ENCODE measurements around the gene NHLRC1. TPM values are rescaled to one million over a fixed set of nuclear protein-coding genes. Genes with fewer than 3 reads are reported as not detected.
"Not testable (repeated sequence)": the region's sequence is repeated elsewhere in the genome, so short reads cannot be mapped to it uniquely, and the experiment has no call there.

The NHLRC1 gene
- total RNA-seq, result 1.4 and 1.6 TPM in 2 replicates

DNA sequence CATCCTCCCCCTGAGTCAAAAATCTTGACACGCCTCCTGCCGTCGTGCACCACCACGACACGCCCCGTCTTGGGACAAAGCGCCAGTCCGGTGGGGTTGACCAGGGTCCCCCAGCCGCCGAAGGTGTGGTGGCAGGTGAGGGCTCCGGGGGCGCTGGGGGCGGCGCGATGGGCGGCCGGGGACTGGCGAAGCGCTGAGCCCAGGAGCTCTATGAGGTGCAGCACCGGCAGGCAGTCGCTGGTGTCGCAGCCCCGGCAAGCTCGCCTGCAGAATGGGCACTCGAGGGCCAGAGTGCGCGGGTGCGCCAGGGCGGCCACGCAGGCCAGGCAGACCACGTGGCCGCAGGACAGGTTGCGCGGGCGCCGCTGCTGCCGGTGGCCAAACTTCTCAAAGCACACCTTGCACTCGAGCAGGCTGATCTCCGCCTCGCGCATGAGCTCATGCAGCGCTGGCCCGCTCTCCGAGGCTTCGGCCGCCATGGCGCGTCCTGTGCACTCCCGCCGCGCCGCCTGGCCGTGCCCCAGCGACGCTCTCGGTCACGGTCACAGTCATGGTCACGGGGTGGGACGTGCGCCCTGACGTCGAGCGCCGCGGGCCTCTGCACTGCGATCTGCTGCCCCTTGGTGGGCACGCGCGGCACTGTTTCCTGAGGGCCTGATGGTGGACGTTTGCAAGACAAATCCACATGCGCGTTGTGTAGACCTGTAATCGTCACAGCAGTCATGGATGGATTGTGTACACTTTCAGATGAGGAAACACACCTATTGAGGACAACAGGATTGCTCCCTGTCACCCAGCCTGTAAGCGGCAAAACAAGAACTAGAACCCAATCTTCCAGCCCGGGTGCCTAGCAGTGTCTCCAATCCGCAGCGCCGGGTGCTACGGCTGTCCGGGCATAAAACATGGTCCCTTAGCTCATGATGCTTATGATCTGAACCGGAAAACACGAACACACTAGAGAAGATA lies at the start of gene NHLRC1:
Gene NHLRC1 (minus strand): TSS at position 550 of the 966 bp plus-strand sequence. CDS start 71 bp downstream, at position 479.
- DNase-seq, result peak; percentile 96

DNA sequence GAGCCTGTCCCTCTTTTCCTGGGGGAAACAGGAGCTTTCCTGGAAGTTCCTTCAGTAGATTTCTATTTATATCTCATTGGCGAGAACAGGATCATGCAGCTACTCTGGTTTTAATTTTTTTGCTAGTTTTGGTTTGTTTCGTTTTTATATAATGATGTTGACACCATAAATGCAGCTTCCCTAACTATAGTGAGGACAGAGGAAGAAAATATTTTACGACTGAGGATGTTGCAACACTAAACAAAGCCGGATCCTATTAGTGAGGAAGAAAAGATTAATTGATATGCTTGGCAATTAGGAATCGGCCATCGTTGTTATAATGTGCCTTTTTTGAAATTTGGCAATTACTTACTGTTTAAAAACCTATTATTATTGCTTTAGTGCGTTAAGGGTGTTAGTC lies 49.4 kb upstream of the NHLRC1 start:
- no peak for DNase-seq

DNA sequence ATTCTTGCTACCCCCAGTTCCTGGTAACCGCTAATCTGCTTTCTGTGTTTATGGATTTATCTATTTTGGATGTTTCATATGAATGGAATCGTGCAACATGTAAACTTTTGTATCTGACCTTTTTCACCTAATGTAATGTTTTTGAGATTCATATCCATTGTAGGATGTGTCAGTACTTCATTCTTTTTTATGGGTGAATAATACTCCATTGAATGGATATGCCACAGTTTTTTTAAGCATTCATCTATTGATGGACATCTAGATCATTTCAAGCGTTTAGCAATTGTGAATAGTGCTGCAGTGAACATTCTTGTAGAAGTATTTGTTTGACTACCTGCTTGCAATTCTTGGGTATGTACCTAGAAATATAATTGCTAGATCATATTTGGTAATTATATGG lies 45.8 kb upstream of the NHLRC1 start:
- no peak for DNase-seq

DNA sequence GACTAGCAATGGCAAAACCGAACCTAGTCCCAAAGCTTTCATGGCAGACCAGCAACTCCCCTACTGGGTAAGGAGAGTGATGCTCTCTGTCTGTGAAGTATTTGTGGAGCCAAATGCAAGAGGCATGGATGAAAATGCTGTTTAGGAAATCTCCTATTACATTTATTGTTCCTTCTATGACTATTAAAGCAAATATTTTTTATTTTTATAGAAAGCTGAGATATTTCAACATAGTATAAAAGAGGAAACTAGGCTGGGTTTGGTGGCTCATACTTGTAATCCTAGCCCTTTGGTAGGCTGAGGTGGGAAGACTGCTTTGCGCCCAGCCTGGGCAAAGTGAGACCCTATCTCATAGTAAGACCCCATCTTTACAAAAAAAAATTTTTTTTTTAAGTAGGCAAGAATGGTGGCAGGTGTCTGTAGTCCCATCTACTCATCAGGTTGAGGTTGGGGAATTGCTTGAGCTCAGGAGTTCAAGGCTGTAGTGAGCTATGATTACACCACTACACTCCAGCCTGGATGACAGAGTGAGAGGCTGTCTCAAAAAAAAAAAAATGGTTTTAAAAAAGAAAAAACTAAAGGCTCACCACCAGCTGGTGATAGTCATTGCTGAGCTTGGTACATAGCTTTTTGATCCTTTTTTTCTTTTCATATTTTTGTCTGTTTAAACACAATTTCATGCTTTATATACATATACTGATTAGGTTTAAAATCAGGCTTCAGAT lies 44.0 kb upstream of the NHLRC1 start:
- DNase-seq, result no peak

DNA sequence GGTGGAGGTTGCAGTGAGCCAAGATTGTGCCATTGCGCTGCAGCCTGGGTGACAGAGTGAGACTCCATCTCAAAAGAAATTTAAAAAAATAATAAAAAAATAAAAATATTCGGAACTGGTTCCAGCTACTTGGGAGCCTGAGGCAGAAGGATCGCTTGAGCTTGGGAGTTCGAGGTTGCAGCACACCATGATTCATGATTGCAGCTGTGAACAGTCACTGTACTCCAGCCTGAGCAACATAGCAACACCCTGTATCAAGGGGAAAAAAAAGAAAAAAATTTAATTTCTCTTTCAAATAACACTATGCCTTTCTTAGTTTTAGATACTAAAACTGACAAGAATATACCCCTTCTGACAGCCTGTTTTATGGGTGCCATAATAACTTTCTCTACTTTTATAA lies 43.3 kb upstream of the NHLRC1 start:
- no peak for DNase-seq

DNA sequence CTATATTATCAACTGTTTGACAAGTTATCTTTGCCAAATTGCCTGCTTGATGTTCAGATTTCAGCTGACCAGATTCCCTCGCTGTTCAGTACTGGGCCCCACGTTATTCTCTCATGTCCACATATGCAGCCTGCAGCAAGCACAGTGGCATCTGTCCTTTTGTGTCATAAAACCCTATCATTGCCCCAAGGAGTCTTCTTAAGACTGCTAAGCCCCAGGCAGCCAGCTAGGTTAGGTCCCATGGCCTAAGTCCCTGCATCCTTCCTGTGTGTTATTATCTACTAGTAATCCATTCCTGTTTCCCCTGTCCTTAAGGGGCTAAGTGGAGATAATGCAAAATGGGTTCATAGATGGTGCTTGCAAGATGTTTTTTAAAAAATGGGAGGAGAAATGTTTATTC lies 39.9 kb upstream of the NHLRC1 start:
- no peak for DNase-seq

DNA sequence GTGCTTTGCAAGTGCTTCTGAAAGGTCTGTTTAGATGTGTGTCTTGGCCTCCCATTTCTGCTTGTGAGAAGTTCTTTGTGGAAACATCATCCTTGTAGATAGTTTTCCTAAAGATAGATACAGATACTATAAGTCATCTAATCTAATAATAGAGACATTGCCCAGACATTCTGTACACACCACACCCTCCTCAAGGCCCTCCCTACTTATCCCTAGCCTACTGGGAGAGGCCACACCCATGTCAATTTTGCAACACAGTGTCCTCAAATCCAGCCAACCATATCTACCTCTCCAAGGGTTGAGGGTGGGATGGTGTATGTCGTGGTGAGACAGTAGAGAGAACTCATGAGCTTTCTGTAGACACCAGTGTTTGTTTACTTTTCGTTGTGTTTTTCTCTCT lies 39.0 kb upstream of the NHLRC1 start:
- no peak for DNase-seq

DNA sequence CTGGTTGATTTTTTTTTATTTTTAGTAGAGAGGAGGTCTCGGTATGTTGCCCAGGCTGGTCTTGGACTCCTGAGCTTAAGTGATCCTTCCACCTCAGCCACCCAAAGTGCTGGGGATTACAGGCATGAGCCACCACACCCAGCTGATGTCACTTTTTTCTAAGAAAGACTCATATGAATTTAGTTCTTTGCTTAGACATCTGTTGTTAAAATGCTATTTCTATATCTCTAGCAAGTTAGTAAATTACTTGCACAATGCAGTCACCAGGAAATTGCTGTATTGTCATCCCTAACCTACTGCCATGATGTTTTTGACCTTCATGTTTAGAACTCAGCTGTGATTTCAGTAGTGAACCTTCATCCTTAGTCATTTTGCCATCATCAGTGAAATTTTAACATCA lies 38.4 kb upstream of the NHLRC1 start:
- DNase-seq, result no peak

DNA sequence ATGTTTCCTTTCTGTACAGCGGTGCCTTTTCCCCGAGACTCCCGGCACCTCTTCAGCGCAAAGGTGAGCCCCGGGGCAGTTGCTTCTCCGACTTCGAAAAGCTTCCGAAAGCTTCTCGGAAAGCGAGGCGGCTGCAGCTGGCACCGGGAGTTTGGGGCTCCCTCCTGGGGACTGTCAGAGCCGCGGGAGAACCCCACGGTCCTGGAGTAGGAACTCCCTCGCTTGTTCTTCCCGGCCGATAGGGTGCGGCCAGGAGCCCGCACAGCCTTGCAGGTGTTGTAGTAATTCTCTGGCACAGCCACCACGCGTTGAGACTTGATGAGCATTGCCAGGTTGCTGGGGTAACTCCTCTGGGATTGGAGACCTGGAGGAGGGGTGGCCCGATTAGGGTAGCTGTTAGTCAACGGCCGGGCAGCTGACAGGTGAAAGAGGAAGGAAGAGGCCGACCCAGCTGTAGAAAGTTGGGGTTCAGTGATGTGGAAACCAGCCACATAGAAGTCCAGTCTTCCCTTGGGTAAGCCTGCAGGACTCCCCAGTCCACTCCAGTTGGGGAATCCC lies 33.5 kb upstream of the NHLRC1 start:
- DNase-seq, result peak; percentile 61

DNA sequence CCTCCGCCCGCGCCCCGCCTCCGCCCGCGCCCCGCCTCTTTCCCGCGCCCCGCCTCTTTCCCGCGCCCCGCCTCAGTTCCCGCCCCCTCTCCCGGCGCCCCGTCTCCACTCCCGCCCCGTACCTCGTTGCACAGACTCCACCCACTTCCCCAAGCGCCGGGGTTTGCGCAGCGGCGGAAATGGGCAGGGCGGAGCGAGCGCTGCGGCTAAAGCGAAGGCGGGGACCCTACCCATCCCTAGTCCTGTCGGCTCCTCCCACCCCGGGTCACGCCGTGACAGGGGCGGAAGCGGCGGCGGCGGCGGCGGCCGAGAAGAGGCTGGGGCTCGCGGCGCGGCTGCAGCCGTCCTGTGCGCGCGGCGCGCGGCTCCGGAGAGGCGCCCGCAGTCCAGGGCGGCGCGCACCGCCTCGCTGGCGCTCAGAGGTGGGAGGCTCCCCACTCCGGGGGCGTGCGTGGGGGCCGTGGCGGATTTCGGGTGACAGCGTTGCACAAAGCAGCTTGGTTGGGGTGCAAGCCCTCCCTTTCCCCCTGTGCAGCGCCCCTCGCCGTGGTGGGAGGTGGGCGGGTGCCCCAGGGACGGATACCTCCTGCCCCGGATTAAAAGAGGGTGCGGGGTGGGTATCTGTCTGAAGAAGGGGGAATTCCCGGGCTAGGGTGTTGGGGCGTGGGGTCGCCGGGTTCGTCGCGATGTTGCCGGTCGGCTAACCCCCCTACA lies 32.8 kb upstream of the NHLRC1 start, which contains the start of gene KDM1B:
Gene KDM1B (plus strand): TSS at position 273 of the 714 bp plus-strand sequence. CDS start 4,474 bp downstream, outside the sequence.
- DNase-seq, result peak; percentile 99

DNA sequence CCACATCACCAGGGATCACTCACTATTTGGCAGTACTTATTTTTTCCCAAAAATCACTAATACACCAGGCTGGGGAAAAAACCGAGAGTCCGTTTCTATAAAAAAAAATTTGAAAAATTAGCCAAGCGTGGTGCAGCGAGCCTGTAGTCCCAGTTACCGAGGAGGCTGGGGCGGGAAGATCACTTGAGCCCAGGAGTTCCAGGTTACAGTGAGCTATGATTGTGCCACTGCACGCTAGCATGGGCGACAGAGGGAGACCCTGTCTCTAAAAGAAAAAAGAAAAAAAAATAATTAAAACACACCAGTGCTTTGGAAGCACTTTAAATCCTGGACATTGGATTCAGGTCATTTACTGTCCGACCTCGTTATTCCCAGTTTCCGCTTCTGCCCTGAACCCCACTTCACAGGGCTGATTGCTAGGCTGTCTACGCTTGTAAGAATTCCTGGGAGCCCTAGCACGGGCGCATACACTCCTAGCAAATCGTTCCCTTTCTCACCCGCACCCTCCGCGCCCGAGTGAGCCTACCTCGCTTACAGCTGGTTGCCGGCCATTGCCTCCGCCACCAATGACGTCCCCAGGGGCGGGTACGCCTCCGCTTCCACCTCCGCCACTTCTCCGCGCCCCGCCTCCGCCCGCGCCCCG lies 32.2 kb upstream of the NHLRC1 start, which contains the start of gene TPMT:
Gene TPMT (minus strand): TSS at position 571 of the 643 bp plus-strand sequence. CDS start 5,950 bp downstream, outside the sequence.
- DNase-seq, result no peak

DNA sequence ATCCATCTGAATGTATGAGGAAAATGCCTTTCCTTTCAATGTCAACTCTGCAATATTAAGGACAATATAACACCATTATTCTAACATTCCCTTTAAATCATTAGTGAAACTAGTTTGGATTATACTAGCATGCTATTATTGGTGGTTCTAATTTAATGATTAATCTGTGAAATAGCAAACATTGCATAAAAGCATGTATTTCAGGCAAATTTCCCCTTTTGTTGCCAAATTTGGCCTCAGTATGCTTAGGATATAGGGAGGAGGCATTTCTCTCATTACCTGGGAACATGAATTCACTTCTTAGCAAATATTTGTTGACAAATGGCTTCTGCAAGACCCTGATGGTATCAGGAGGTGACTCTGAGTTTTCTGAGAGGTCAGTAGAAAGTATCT lies 30.8 kb upstream of the NHLRC1 start:
- no peak for DNase-seq

DNA sequence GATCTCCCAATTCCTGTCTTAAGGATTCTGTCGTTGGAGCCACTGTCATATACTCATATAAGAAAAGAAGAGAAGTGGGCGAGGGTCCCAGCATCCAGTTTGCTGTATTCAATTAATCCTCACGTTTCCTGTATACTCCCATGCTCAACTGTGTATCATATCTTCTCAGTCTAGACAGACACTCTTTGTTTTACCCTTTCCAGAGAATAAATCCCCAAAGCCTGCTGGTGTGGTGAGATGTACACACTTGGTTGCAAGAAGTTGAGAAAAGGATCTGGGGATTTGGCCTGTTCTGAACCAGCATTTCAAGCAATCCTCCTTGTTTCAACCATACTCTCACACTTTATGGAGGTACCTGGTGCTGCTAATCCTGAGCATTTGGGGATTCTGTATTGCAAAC lies 29.3 kb upstream of the NHLRC1 start:
- no peak for DNase-seq

DNA sequence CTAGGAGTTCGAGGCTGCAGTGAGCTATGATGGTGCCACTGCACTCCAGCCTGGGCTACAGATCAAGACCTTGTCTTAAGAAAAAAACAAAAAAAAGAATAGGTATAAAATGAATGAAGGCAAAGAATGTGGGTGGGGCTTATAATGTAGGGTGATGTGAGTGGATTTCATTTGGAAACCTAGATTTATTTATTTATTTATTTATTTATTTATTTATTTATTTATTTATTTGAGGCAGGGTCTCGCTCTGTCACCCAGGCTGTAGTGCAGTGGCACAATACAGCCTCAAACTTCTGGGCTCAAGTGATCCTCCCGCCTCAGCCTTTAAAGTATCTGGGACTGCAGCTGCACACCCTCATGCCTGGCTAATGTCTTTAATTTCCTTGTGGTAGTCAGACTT lies 28.9 kb upstream of the NHLRC1 start:
- not testable (repeated sequence) for DNase-seq

DNA sequence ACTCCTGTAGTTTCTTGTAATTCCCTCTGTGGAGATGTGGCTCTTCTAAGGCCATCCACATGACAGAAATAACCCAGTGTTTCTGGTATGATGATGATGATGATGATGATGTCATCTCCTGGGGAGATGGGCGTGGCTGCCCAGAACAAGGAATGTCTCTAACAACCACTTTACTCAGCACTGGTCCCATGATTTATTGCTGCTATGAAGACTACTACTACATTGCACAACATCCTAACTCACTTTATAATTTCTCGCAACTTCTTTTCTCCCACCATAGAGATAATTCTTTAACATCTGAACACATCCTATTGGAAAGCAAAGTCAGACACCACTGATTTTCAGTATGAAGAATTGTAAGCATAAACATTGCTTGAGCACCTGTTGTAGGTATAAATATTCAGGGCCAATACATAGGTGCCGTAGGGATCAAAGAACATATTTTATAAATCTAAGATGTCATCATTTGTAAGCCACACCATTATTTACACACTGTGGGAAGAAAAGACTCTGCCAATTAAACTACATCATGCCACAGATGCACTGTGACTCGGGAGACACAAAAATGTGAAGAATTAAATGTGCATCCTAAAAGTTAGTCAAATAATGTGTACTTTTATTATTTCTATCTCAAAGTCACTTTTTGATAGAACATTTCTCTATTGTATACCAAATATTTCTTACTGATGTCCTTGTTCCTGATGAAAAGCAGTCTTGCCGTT lies 26.0 kb upstream of the NHLRC1 start:
- DNase-seq, result peak; percentile 32

DNA sequence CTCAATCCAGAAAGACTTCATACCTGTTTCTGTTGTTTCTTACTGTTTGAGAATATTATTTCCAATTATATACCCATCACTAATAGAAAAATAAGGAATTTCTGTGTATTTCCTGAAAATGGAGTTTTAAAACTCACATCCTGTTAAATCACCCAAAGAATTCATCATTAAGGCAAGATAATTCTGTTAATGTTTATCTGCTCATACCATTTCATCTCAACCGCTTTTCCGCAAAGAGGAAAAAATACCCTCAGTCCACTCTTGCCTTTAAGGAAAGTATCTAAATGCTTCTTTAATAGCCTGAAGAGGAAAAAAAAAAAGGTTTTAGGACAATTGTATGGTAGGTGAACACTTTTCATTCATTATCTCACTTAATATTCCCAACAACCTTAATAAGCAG lies 25.1 kb upstream of the NHLRC1 start:
- no peak for DNase-seq

DNA sequence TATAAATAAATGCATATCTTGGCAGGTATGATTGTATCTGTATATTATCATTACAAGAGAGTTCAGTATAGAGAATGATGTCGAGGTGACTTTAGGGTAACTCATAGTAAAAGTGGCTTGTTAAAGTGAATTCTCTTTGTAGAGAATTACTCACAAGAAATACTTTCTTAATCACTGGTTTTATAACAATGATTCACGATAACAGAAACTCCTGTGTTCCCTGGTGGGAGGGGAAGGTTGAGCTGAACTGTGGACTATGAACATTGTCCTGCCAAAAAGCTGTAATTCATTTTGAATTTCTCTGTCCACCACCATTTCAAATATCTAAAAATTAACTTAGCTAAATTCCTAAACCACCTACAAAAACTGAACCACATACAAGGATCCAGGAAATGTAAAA lies 24.7 kb upstream of the NHLRC1 start:
- DNase-seq, result no peak

DNA sequence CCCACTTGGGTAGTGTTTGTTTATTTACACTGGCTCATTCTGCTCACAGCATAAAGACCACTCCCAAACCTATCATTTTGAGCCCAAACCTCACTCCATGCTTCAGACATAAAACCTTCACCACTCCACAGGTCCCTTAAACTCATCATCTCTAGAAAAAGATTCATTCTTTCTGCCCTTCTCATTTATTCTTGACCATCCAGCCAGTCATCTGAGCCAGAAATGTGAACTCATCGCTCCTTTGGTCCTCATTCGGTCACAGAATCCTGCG lies 20.0 kb upstream of the NHLRC1 start:
- DNase-seq, result no peak

DNA sequence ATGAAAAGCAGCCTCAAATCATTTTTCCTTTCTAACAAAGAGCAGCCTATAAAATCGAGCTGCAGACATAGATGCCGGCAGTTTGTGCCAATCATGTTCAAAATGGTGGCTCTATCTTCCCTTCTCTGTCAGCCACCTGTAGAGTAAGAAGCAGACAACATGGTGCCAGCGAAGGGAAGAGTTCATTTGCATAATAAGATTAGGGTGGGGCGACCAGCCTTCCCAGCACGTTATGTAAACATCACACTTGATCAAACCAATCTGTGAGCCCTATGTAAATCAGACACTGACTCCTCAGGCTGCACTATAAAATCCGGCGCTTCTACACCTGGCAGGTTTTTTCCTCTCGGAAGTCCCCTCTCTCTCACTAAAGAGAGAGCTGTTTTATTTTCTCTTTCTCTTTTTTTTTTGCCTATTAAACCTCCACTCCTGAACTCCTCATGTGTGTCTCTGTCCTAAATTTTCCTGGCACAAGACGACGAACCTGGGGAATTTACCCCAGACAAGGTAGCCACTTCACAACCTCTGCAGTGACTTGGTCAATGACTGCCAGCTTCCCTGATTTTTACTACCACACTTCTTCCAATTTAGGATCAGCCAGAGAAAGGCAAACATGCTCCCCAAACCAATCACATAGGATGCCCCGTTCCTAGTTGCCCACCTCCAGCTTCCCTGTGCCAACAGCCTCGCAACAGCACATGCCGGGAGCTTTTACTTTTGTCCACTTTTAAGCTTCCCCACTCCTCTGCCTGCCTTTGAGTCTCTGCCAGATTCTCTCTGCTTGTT lies 19.5 kb upstream of the NHLRC1 start:
- no peak for DNase-seq

DNA sequence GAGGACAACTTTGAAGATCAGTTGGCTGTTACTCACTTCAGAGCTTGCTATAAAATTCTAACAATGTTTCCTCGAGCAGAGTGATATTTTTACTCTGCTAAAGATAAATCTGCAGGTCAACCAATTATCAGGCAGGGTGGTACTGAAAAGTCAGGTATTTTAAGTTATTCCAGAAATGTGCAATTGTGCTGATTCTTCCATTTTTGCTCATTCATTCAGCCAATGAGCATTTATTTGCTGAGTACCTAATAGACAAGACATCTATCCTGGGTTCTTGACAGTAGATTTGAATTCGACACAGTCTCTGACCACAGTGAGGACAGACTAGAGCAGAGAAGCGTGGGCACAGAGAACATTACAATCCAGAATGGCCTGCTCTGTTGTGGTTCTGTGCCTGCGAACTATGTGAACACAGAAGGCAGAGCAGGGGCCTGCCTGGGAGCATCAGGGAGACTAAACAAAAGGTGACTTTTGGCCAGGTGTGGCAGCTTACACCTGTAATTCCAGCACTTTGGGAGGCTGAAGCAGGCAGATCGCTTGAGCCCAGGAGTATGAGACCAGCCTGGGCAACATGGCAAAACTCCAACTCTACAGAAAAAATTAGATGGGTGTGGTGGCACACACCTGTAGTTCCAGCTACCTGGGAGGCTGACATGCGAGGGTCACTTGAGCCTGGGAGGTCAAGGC lies 17.6 kb upstream of the NHLRC1 start:
- DNase-seq, result no peak
